ENCODE data around the gene SHCBP1.

Gene SHCBP1

DNA sequence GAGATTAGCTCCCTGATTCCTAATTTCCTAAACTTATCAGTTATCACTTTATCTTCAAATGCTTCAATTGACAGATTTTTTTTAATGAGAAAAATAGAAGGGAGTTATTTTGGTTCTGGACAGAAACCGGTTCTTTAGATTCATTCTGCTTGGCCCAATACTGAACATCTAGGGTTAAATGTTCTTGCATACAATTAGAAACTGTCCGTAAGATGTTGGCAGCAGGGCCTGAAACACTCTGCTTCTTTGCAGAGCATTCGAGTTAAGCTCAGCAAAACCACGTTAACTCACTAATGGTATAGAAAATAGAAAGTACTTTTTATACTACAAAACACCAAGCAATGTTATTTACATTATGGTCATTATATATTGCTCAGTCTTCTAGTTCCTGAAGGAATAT, 7.2 kb downstream of the SHCBP1 start:
- DNase-seq (ENCODE audit: low read depth in 3 of 3), result no peak

DNA sequence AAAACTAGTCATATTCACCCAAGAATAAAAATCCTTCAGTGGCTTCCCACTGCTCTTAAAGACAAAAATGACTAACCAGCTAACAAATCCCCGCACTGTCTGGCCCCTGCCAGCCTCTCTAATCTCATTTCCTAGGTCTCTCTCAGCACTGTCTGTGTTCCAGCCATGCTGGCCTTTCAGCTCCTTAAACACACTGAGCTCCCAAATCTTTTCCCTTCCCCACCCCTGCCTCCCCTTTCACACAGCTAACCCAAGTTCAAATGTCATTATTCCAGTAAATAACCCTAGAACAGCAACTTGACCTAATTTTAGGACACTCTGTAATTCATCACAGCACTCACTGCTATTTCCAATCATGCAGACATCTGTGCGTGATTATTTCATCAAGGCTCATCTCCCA, 7.8 kb downstream of the SHCBP1 start:
- no peak for DNase-seq (ENCODE audit: low read depth in 3 of 3)

DNA sequence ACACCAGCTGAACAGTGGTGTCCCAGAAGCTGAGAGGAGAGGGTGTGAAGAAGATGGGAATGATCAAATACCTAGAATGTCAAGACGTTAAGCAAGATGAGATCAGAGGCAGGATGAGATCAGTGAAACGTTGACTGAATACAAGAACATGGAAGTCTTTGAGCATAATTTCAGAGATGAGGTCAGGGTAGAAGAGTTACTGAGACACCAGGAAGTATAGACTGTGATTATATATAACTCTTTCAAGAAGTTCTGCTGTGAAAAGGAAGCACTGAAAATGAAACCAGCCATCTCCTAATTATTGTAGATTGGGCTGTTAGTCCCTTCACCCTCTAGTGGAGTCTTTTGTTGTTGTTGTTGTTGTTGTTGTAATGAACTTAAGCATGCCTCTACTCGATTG, 9.1 kb downstream of the SHCBP1 start:
- DNase-seq (ENCODE audit: low read depth in 3 of 3), result no peak

DNA sequence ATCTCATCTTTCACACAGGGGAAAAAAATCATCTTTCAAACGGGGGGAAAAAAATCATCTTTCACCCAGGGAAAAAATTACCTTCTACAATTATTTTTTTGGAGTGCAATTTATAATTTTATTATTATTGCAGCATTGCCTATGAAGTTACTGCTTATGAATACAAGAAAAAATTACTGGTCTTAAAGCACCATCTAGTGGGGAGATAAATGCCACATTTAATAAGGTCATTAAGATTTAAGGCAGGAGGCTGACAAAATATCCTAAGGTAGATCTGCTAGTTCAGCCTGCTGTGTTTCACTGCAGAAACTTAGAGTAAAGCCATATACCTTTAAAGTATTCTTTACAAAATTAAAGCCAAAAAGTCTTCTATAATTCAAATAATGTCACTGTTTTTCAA, 13.7 kb downstream of the SHCBP1 start:
- DNase-seq (ENCODE audit: low read depth in 3 of 3), result no peak

DNA sequence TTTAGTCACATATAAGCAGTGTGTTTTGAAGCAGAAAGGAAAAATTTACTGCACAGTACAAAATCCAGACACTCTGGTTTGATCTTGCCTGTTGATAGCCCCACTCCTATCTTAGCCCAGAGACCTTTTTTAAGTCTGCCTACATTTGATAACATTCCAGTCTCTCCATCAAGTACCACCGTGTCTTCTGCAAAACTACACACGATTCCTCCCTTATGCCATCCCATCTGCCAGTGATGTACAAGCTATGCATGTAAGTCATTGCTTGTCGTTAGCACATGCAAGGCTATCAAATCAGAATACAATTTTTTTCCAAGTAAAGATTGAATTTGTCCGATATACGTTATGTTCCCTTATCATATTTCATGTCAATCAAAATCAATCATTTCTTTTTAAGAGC, 14.9 kb downstream of the SHCBP1 start:
- no peak for DNase-seq (ENCODE audit: low read depth in 3 of 3)

DNA sequence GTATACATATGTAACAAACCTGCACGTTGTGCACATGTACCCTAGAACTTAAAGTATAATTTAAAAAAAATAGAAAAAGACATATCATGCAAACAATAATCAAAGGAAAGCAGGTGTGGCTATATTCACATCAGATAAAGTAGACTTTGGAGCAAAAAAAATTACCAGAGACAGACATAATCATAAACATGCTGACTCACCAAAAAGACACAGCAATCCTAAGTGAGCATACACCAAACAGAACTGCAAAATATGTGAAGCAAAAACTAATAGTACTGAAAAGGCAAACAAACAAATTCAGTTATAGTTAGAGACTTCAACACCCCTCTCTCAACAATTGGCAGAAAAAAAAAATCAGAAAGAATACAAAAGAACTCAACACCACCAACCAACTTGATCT, 29.9 kb downstream of the SHCBP1 start:
- no peak for DNase-seq (ENCODE audit: low read depth in 3 of 3)

DNA sequence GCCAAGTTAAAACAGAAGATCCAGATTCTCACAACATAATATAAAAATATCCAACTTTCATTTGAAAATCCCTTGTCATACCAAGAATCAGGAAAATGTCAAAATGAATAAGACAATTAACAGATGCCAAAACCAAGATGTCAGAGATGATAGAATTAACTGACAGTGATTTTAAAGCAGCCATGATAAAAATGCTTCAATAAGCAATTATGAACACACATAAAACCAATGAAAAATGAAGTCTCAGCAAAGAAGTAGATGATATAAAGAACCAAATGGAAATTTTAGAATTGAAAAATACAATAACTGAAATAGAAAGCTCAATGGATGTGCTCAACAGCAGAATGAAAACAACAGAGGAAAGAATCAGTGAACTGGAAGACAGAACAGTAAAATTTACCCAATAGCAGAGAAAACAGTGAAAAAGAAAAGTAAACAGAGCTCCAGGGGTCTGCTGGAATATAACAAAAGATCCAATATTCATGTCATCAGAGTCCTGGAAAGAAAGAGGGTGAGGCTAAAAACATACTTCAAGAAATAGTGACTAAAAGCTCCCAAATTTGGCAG, 35.1 kb downstream of the SHCBP1 start:
- DNase-seq (ENCODE audit: low read depth in 3 of 3), result no peak

DNA sequence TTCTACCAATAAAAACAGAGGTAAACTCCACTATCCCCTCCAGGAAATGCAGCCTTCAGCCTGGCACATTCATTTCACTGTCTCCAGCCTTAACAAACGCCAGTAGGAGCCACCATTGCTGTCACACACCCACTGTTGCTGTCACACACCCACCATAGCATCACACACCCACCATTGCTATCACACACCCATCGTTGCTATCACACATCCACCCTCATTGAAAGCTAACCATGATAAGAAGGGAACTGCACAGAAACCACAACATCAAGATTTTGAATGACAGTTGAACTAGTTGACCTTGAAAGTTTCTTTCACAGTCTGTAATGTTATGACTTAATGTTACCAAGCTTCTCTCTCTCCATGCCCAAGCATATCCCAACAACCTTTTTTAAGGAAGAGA, 38.1 kb downstream of the SHCBP1 start:
- DNase-seq (ENCODE audit: low read depth in 3 of 3), result no peak

DNA sequence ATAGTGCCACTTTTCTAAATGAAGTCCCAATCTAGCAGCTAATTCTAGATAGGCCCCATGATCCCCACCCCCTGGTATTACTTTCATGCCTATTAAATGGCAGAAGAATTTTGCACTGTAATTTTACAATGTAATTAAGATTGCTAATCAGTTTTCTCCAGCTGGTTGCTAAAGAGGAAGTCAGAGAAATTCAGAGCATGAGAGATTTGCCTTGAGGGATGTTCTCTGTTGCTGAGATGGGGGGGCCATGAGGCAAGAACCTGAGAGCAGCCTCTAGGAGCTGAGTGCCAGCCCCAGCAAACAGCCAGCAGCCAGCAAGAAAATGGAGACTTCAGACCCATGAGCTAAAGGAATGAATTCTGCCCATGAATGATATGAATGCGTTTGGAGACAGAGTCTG, 38.9 kb downstream of the SHCBP1 start:
- no peak for DNase-seq (ENCODE audit: low read depth in 3 of 3)

DNA sequence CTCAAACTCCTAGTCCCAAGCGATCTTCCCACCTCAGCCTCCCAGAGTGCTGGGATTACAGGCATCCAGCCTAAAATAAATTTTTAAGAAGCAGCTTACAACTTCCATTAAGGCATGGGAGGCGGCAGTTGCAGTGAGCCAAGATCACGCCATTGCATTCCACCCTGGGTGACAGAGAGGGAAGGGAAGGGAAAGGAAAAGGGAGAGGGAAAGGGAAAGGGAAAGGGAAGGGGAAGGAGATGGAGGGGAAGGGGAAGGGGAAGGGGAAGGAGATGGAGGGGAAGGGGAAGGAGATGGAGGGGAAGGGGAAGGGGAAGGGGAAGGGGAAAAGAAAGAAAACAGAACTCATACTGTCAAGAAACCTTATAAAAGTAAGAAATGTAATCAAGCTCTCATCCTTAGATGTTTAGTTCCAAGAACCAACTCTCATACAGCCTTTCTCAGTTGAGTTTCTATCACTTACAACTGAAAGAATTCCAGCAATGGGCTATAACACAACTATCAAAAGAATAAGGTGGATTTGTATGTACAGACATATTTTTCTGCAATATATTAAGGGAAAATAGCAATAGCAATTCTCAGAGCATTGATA, 43.1 kb downstream of the SHCBP1 start:
- DNase-seq (ENCODE audit: low read depth in 3 of 3), result no peak

DNA sequence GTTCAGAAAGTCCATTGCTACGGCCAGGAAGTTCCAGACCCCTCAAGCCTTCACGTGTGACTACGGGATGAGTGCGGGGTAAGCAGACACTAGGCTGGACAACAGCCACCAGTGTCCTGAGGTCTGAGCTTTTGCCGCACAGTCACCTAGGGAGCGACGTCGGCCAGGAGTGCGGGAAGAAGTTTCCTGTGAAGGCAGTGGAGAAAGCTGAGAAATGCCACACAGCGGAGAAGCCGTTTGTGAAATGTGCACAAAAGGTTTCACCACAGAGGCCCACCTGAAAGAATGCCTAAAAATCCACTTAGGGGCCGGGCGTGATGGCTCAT, 47.4 kb downstream of the SHCBP1 start:
- no peak for DNase-seq (ENCODE audit: low read depth in 3 of 3)

DNA sequence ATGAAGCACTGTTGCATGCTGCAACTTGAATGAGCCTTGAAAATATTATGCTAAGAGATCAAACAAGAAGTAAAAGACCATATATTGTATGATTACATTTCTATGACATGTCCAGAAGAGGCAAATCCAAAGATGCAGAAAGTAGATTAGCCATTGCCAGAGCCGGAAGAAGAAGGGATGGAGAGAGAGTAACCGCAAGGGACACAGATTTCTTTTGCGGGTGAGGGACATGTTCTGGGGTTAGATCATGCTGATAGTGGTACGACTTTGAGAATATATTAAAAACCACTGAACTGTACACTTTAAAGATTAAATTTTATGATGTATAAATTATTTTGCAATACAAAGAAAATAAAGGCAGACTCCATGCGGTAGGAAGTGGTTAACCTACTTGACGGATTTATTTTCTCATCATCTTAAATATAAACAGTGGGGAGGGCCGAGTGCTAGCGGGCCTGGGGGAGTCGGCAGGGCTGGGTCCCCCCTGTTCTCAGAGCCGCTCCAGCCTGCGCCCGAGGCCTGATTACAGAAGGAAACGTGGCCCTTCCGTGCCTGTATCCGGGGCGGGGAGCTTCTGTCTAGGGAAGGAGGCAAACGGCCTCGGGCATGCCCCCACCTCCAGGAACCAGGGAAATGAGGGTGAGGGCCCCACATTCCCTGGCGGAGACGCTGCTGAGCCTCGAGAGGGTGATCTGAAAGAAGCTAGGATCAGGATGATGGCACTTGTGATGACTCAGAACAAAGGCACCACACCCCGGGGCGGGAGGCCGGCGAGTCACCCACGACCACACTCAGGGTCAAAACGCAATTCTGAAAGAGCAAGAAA, 48.0 kb downstream of the SHCBP1 start:
- DNase-seq (ENCODE audit: low read depth in 3 of 3), result no peak

DNA sequence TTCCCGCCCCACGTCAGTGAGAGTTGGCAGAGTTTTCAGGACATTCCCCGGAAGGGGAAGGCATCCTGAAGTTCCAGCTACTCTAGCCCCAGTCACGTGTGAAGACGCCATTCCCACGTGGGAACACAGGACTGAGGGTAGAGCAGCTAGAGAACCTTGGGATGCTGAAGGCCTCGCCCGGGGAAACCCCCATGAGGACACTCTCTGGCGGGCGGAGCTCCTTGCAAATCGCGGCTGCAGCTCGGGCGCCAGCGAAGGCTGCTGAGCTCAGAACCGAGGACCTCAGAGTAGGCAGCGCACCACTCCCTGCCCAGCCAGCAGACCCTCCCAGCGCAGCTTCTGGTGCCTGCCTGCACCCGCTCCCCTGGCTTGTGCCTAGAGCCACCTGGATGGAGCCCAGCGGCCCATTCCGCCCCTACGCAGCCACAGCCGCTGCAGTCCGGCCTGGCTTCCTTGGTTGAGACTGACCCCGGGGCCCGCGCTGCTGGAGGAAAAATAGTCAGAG, 51.9 kb downstream of the SHCBP1 start:
- DNase-seq (ENCODE audit: low read depth in 3 of 3), result no peak

DNA sequence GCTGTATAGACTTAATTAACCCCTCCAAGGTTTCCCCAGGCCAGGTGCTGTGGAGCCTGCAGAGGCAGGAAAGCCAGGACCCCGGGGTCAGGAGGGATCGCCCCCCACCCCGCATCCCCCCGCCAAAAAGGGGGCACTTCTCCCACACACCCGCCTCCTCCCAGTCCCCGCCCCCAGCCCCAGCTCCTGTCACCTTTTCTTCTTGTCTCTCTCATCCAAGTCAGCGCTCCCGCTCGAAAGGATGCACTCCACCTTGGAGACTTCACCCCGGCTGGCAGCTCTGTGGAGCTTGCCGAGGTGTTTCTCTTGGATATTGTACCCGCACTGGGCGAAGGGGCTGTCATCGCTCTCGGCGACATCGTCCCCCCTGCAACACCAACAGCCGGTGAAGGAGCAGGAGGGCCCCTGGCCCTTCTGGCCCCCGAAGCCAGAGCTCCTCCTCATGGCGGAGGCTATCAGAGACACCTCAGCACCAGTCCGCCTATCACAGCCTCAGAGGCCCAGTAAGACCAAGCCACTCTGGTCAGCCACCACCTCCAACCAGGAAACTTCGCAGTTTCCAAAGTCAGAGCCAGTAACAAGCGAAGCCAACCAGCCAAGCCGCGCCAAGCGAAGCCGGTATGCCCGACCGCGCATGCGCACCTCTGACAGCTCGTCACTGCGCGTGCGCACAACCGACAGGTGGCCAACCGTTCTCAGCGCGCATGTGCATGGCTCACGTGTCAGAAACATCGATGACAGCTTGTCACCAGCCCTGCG, 52.5 kb downstream of the SHCBP1 start:
- DNase-seq (ENCODE audit: low read depth in 3 of 3), result no peak

DNA sequence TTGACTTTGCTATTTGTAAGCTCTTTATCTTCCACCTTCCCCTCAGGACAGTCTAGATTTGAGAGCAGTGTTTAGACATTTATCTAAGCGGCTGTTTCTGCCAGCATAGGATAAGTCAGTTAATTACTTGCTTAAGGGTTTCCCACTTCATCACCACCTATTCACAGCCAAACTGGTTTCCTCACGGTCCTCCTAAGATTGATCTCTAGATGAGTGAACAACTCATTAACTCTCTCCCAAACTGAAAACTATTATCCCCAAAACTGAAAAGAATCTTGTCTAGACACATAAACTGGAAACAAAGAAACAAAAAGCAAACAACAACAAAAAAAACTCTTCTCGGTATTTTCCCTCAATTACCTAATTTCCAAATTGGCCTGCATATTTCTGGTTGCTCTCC, 58.2 kb downstream of the SHCBP1 start:
- no peak for DNase-seq (ENCODE audit: low read depth in 3 of 3)

DNA sequence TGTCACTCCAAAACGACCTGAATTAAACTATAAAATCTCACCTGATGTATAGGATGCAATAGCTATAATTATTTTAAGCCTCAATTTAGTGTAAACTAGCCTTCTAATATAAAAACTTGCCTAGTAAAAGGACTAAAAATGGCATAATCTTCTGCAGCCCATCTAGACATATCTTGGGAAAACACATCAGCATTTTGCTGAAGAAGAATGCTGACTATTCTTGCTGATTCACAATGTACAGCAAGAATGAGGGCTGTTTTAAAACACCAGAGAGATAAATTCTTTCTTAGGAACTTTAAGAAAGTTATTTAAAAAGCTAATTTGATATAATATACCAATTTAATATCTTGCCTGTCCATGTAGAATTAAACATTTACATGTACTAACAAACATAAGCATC, 63.2 kb downstream of the SHCBP1 start:
- DNase-seq (ENCODE audit: low read depth in 3 of 3), result no peak

DNA sequence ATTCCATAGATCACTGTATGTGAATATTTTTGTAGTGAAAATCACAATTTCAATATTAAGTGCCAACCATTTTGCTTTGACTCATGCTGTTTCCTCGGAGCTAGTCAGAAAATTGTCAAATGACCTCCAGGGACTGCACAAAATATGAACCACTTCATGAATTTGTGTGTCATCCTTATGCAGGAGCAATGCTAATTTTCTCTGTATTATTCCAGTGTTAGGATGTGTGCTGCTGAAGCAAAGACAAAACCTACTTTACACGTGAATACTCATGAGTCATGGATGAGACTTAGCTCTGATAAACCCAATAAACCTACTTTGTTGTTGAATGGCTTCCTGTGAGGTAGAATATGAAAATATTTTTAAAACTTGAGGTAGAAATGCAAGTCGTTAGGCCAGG, 65.2 kb downstream of the SHCBP1 start:
- DNase-seq (ENCODE audit: low read depth in 3 of 3), result no peak

DNA sequence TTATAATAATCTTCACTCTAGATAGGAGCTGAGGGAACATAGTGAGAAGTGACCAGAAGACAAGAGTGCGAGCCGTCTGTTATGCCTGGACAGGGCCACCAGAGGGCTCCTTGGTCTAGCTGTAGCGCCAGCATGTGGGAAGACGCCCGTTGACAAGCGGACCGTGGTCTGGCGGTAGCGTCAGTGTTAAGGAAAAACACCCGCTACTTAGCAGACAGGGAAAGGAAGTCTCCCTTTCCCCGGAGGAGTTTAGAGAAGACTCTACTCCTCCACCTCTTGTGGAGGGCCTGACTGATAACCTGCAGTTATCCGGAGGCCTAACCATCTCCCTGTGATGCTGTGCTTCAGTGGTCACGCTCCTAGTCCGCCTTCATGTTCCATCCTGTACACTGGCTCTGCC, 66.7 kb downstream of the SHCBP1 start:
- DNase-seq (ENCODE audit: low read depth in 3 of 3), result peak in 2 of 3 experiments; percentile 15

DNA sequence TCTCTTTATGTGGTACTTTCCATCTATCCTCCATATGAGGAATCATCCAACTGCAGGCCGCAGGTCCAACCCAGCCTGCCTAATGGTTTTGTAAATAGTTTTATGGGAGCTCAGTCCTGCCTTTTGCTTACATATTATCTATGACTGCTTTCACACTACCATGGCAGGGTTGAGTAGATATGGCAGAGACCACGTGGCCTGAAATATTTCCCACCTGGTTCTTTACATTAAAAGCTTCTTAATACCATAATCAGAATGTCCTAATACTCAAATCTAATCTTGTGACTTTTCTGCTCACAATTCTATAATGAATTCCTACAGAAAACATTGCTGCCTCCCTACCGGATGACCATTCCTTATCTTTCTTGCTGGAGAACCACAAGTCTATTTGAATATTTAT, 71.7 kb downstream of the SHCBP1 start:
- no peak for DNase-seq (ENCODE audit: low read depth in 3 of 3)
